ENCODE measurements around the gene ZNF749.

Gene ZNF749

DNA sequence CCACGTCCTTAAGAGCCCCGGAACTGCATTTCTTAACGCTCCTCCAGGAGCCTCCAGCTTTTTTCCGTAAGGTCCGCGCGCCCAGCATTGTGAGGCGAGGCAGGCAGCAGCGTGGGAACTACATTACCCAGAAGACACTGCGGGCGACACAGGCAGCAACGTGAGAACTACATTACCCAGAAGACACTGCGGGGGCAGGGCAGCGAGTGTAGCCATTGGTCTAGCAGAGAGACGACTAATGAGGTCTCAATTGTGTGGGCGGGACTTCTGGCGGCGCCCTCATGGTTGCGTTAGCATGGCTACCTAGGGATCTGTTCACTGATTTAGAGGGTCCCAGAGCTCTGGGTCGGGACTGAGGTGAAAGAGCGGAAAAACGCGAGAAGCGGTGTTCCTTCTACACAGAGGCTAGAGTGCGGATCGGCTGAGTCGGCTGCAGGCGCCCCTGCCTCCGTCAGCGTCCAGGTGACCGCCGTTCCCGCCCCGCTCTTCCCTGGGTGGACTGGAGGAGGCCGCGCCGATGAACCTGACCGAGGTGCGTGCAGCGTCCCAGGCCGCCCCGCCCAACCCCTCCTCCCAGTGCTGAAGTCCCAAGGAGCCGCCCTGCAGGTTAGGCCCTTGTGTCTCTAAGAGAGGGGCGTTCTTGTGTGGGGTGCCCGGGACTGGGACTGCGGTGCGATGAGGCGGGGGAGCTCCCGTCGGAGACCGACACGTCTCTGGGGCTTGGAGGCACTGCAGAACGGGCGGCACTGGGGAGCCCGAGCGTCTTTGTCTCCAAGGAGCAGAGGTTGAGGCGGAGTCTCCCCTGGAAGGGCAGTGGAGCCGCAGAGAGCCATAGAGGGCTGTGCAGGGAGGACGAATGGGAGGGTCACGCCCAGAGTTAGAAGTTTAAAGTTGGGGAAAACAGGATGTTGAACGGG lies at the start of gene ZNF749:
Gene ZNF749 (plus strand): TSS at position 264 of the 917 bp plus-strand sequence. CDS start 254 bp downstream, at position 518.
- peak; percentile 94 to 95 for DNase-seq (ENCODE audit: low read depth in 2 of 2, low spot score in 1 of 2)

DNA sequence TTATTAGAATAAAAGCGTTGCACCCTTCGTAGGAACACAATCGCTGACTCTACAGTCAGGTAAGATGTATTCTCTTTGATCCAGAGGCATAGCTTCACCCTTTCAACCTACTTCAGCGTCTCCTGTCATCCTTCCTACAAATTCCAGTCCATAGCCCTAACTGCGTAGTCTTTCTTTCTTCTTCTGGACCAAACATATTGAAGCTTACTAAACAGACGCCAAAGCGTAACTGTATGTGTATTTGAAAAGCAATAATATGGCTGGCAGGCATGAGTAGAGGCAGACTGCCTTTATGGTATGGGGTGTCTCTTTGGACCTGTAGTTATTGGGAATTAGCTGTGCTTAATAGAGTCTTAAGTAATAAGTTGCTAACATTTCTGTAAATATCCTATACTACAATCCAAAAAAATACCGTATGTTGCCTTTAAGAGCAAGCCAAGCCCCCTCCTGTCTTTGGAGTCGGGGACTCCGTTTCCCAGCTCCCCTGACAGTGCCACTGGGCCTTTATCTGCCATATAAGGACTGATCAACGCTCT lies 45.9 kb upstream of the ZNF749 start:
- no peak for DNase-seq (ENCODE audit: low read depth in 2 of 2, low spot score in 1 of 2)

DNA sequence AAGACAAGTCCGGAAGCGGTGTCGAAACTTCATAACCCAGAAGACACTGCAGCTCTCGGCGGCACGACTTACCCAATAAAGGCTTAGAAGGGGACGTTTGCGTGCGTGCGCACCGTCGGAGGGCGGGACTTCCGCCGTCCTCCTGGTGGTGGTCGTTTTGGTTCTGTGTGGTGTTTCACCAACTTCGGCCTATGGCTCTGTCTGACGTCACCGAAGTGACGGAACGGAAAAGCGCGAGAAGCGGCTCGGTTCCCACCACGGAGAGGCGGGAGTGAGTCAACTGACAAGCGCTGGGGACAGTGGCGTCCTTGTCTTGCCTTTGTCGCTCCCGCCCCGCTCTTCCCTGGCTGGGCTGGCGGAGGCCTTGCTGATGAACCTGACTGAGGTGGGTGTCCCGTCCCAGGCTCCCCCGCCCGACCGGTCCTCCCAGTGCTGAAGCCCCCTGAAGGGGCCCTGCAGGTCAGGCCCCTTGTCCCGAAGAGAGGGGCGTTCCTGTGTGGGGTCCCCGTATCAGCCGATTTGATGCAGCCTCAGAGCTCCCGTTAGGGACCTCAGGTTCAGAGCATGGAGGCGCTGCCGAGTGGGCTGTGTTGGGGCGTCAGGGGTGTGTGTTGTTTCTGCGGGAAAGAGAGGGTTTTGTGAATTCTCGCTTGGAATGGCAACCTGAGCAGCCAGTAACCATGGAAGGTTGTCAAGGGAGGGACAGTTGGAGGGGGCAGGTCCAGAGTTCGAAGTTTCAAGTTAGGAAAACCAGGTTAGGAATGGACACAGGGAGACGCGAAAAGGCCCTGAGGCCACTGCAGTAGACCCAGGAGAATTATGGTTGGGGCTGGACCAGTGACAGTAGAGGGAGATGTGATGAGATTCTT lies 45.2 kb upstream of the ZNF749 start, which contains the start of gene ZNF548:
Gene ZNF548 (plus strand): TSS at position 125 of the 869 bp plus-strand sequence. CDS start 246 bp downstream, at position 371.
- DNase-seq (ENCODE audit: low read depth in 2 of 2, low spot score in 1 of 2) = peak; percentile 98

DNA sequence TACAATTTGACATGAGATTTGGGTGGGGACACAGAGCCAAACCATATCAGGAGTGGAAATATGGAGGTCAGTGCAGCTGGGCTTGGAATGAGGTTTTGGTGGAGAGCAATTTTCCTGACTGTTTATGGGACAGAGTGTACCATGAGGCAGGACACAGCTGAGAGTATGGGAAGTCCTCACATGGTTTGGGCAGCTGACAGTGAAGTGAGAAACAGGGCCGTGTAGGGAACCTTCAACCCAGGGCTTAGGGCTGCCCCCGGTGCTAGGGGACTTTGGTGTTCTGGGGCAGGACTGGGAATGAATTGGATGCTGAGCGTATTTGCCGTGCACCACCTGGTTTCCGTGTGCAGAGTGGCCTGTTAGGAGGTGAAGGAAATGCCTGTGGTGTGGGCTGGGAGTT lies 39.4 kb upstream of the ZNF749 start:
- DNase-seq (ENCODE audit: low read depth in 2 of 2, low spot score in 1 of 2) = no peak

DNA sequence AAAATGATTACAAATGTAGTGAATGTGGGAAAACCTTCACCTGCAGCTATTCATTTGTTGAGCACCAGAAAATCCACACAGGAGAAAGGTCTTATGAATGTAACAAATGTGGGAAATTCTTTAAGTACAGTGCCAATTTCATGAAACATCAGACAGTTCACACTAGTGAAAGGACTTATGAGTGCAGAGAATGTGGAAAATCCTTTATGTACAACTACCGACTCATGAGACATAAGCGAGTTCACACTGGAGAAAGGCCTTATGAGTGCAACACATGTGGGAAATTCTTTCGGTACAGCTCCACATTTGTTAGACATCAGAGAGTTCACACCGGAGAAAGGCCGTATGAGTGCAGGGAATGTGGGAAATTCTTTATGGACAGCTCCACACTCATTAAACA lies 36.3 kb upstream of the ZNF749 start:
- DNase-seq (ENCODE audit: low read depth in 2 of 2, low spot score in 1 of 2) = no peak

DNA sequence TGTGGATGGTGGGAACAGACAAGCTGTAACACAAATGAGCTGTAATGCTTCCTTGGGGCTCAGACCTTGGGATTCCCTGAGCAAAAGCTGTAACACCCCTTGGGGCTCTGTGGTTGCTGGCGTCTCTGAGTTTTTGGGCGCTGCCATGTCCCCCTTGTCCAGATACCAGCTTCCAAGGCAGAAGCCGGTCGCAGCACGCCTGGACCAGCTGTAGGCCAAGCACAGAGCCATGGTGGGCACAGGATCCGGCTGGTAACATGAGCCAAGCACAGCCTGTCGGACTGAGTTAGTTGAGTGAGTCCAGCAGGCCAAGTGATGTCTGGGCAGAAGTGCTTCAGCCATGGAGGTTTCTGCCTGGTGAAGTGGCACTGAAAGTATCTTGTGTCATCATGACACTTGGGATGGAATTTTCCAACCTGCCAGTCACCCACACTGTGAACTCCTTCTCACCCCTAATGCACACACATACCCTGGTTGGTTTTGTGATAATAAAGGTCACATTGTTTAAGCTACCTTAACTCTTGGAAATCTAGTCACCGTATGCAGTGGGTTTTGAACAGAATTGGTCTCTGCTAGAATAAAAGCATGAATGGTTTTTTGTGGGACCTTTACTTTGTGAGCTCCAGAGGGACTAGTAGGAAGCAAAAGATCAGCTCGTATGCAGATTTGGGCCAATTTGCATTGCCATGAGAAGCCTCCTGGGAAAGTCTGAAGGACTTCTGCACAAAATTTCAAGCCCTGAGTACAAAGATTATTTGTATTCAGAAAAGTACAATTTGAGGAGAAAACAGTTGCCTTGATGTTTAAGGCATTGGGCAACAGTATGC lies 31.2 kb upstream of the ZNF749 start:
- DNase-seq (ENCODE audit: low read depth in 2 of 2, low spot score in 1 of 2) = no peak

DNA sequence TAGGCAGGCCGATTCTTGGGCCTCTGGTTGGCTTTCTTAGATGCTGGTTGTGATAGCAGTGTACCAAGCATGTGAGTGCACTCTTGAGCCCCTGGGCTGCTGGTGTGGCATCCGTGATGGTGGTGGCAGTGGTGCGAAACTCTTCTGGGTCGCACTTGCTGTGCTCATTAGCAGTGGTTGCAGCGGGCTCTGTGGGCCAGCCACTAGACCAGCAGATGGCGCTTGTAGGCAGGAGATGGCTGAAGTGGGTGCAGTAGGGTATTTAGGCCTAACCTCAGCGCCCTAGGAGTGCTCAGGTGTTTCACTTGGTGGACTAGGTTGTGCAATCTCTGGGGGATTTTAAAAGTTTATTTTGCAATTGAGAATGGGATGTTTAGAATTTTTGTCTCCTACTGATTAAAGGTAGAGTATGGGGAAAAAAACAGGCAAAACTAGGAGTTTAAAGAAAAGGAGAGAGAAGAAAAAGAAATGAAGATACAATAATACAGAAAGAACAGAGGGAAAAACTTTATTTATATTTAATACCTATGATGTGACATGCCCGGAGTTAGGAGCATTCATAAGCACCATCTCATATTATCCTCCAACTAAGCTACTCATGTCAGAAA lies 28.5 kb upstream of the ZNF749 start:
- DNase-seq (ENCODE audit: low read depth in 2 of 2, low spot score in 1 of 2) = peak; percentile 41 to 43

DNA sequence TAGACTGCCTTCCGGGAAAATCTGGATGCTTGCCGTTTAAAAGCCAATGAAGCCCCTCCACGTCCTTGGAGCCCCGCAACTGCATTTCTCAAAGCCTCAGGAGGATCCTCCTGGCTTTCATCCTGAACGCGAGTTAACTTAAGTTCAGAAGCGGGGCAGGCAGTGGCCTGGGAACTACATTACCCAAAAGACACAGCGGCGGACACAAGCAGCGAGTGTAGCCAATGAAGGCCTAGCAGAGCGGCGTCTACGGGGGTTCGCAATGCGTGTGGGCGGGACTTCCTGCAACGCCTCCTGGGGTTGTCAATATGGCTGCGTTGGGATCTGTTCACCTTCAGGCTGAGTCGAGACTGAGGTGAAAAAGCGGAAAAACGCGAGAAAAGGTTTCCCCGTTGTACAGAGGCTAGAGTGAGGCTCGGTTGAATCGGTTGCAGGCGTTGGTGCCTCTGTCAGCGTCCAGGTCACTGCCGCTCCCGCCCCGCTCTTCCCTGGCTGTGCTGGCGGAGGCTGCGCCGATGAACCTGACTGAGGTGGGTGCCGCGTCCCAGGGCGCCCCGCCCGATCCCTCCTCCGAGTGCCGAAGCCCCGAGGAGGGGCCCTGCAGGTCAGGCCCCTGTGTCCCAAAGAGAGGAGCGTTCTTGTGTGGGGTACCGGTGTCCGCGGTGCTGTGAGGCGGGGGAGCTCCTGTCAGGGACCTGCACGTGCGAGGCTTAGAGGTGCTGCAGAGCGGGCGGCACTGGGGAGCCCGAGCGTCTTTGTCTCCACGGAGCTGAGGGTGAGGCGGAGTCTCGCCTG lies 24.1 kb upstream of the ZNF749 start, which contains the start of gene ZNF17:
Gene ZNF17 (plus strand): TSS at position 285 of the 795 bp plus-strand sequence. CDS start 2,455 bp downstream, outside the sequence.
- peak; percentile 82 to 88 for DNase-seq (ENCODE audit: low read depth in 2 of 2, low spot score in 1 of 2)

DNA sequence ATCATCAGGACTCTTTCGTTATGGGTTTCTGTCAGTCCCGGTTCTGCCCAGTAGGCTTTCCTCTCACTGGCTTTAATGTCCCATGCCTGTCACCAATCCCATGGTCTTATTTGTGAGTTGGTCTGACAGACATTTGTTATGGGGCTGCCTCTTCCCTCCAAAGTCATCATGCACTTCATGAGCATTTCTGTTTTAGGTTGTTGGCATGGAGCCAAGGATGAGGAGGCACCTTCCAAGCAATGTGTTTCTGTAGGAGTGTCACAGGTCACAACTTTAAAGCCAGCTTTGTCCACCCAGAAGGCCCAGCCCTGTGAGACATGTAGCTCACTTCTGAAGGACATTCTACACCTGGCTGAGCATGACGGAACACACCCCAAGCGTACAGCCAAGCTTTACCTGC lies 15.7 kb upstream of the ZNF749 start:
- no peak for DNase-seq (ENCODE audit: low read depth in 2 of 2, low spot score in 1 of 2)

DNA sequence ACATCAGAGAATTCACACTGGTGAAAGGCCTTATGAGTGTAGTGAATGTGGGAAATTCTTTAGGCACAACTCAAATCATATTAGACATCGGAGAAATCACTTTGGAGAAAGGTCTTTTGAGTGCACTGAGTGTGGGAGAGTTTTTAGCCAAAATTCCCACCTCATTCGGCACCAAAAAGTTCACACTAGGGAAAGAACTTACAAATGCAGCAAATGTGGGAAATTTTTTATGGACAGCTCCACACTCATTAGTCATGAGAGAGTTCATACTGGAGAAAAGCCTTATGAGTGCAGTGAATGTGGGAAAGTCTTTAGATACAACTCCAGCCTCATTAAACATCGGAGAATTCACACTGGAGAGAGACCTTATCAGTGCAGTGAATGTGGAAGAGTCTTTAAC lies 14.1 kb upstream of the ZNF749 start:
- DNase-seq (ENCODE audit: low read depth in 2 of 2, low spot score in 1 of 2) = no peak

DNA sequence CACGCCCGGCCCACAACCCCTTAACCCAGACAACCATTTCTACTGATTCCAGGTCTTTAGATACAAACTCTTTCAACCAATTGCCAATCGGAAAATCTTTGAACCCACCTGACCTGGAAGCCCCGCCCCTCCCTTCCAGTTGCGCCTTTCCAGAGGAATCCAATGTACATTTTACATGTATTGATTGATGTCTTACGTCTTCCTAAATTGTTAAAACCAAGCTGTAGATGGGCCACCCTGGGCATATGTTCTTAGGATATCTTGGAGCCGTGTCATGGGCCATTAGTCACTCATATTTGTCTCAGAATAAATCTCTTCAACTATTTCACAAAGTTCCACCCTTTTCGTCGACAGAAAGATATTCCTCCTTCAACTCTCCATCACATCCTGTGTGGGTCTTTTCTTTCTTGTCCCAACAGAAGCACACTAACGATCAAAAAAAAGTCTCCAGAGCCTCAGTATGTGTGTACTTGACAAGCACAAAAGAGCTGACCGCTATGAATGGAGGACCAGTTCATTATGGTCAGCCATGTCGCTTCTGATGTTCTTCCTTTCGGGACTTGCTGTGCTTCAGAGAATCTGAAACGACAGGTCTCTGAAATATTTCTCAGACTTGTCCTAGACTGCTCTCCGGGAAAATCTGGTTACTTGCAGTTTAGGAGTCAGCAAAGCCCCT lies 601 bp upstream of the ZNF749 start:
- no peak for DNase-seq (ENCODE audit: low read depth in 2 of 2, low spot score in 1 of 2)

DNA sequence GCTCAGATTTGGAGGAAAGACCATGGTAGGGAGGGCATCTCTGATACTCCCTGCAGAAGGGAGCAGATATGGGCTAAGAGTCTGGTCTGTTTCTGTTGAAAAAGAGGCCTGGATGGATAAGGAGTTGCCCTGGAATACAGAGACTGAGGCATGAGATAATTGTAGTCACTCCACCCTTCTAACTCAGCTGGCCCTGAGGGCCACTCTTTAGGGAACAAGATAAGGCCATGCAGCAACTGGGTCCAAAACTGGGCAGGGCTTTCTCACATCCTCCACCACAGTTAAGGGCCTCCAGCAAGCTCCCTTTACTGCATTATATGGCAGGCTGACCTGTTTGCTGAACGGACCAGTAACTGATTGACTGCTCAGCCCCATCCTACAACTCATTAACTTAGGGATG lies 1.3 kb downstream of the ZNF749 start:
- DNase-seq (ENCODE audit: low read depth in 2 of 2, low spot score in 1 of 2) = no peak

DNA sequence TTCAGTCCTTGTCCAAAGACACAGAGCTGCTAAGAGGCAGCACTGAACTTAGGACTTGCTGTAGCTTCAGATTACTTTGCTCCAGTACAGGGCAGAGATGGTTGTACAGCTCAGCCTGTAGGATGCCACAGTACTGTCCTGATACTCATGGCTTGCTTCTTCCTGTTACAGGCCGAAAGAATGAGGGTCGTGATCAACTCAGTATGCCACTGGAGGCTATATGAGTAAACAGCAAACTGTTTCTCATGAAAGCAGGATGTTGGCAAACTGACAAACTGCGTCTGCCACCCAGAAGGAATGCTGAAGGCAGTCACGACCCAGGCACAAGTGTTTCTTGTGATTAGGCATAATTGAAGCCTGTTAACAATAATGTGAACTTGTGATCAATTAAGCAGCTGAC lies 2.8 kb downstream of the ZNF749 start:
- no peak for DNase-seq (ENCODE audit: low read depth in 2 of 2, low spot score in 1 of 2)

DNA sequence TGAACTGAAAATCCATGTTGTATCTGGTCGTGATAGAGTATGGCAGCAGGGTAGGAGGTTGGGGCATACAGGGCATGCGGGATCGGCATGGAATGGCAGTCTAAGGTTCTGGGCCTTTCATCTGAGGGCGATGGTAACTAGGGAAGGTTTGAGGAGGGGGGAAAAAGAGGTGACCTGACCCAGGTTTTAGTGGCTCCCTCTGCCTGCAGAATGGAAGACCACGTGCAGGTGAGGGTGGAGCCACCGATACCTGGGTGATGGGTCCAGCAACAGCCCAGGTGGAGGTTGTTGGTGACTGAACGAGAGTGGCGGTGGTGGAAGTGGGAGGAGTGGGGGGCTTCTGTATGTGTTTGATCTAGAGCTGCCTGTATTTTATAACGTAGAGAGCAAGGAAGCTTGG lies 3.8 kb downstream of the ZNF749 start:
- no peak for DNase-seq (ENCODE audit: low read depth in 2 of 2, low spot score in 1 of 2)

DNA sequence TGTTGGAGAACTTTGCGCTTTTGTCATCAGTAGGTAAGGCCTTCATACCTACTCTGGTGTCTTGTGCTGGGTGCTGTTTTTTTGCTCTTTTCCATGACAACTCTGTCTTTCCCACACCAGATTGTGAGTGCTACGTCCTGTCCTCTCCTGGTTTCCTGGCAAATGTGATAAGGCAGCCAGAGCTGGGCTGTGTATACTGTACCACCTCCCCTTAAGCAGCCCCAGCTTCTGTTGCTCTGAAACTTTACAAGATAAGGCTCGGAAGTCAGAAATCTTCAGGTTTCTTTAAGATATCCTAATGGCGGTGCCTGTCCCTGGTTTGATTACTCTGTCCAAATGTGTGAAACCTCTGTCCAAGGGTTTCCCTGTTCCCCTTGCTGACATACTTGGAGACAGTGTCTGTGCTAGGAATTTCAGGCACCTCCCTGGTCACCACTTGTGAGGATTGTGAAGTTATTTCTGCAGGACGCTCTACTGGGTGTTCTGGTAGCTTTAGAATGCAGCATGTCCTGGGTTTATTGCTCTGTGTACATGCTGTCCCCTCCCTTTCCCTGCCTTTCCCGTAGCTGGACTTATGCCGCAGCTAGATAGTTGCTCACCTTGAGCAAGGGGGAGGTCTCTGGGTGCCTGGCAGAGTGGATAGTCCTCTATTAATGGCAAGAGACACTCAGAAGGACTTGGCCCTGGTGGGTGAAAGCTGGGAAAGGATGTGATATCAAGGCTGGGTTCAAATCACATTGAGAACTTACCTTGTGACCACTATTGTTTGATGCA lies 7.0 kb downstream of the ZNF749 start:
- no peak for DNase-seq (ENCODE audit: low read depth in 2 of 2, low spot score in 1 of 2)

DNA sequence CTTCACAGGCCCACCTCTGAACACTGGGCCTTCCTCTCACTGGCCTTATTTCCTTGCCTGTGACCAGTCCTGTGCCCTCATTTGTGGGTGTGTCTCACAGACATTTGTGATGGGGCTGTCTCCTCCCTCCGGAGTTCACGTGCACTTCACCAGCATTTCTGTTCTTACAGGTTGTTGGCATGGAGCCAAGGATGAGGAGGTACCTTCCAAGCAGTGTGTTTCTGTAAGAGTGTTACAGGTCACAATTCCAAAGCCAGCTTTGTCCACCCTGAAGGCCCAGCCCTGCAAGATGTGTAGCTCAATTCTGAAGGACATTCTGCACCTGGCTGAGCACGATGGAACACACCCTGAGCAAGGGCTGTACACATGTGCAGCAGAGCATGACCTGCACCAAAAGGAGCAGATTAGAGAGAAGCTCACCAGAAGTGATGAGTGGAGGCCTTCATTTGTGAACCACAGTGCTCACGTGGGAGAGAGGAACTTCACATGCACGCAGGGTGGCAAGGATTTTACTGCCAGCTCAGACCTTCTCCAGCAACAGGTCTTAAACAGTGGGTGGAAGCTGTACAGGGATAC lies 8.1 kb downstream of the ZNF749 start:
- DNase-seq (ENCODE audit: low read depth in 2 of 2, low spot score in 1 of 2) = no peak

DNA sequence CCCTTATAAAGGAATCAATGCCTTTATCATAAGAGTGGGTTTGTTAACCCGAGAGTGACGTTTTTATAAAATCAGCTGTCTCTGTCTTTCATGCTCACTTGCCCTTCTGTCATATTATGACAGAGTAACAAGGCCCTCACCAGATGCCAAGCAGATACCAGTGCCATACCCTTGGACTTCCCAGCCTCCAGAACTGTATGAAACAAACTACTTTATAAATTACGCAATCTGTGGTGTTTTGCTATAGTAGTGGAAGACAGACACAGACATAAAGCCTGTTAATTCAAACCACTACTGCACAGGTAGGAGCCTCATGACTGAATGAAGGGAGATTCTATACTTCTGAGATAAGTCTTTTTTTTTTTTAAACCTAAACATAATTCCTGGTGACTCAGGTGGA lies 17.2 kb downstream of the ZNF749 start:
- DNase-seq (ENCODE audit: low read depth in 2 of 2, low spot score in 1 of 2) = no peak

Data from stimulated activated CD8-positive, alpha-beta memory T cell treated with anti-CD3 and anti-CD28 coated beads, Interleukin-4, amount 100 ng/mL, for 4 hours (primary cell).